Measurements from ENCODE around the gene MYH14.

- TF ChIP-seq CTCF (IDR thresholded peaks at IDR 0.05): no peak
- TF ChIP-seq EP300 (IDR thresholded peaks at IDR 0.05): no peak
Observed at GRCh38 chr19:50300051-50300450, 96.6 kb downstream of the MYH14 start.
